ENCODE data around the gene COL18A1.
"Not testable (repeated sequence)": the region's sequence is repeated elsewhere in the genome, so short reads cannot be mapped to it uniquely, and the experiment has no call there.

The COL18A1 gene

DNA sequence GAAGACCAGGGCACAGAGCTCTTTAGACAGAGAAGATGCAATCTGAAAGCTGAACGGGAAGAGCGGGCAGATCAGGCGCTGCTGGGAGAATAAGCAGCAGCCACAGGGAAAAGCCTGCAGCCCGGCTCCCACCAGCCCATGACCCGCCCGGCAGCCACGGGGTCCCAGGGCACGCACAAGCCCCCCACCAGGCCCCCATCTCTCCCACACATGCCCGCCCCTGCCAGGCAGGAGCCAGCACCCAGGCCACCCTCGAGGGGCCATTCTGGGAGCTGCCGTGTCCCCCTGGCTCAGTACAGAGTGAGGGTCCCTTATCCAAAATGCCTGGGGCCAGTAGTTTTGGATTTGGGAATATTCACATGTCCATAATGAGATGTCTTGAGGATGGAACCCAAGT is 120.9 kb downstream of the COL18A1 start:
- no peak for TF ChIP-seq ZNF8 (CRISPR knock-in tag; IDR thresholded peaks at IDR 0.05)
- ATAC-seq: no peak

DNA sequence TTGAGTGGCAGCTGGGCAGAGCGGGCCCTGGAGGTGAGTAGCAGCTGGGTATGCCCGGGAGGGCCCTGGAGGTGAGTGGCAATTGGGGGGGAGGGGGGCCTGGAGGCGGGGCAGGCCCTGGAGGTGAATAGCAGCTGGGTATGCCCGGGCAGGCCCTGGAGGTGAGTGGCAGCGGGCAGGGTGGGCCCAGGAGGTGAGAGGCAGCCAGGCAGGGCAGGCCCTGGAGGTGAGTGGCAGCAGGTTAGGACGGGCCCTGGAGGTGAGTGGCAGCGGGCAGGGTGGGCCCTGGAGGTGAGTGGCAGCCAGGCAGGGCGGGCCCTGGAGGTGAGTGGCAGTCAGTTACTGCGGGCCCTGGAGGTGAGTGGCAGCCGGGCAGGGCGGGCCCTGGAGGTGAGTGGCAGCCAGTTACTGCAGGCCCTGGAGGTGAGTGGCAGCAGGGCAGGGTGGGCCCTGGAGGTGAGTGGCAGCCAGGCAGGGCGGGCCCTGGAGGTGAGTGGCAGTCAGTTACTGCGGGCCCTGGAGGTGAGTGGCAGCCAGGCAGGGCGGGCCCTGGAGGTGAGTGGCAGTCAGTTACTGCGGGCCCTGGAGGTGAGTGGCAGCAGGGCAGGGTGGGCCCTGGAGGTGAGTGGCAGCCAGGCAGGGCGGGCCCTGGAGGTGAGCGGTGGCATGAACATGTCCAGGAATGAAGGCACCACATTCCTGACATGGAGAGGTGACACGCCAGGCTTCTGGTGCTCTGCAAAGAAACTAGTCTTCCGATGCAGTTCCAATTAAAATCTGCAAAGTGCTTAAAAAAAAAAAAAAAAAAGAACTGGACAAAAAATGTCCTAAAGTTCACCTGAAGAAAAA is 122.4 kb downstream of the COL18A1 start:
- not testable (repeated sequence) for ATAC-seq

DNA sequence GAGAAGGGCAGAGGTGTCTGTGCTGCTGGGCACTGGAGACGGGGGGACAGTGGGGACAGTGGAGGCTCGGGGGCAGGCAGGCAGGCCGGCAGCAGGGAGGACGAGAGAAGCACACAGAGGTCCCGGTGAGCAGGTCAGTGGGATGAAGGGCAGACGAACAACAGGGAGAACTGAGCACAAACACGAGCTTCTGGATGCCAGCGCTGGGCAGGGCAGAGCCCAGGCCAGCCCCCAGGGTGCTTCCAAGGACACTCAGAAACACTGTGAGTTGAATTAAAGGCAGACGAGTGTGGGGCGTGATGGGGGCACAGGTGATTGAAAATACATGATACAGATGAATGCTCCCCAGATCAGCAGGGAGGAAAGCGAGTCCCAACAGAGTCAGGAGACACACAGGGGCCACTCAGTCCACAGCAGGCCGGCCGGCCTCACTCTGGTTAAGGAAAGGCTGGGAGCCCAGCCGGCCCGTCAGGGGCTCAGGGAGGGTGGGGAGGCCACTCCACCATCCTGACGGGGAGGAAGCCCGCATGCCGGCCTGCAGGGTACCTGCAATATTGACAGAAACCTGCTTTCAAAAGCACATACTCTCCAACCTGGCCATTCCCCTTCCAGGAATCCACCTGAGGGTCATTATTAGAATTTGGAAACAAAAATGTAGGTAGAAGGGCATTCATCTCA is 123.2 kb downstream of the COL18A1 start:
- no peak for TF ChIP-seq PPARA (CRISPR knock-in tag; IDR thresholded peaks at IDR 0.05; ENCODE audit: borderline replicate concordance)
- TF ChIP-seq ZFP30 (CRISPR knock-in tag; IDR thresholded peaks at IDR 0.05): no peak
- no peak for TF ChIP-seq ESRRG (CRISPR knock-in tag; IDR thresholded peaks at IDR 0.05)
- TF ChIP-seq SNAI2 (CRISPR knock-in tag; IDR thresholded peaks at IDR 0.05): no peak
- TF ChIP-seq OSR1 (CRISPR knock-in tag; IDR thresholded peaks at IDR 0.05): no peak
- TF ChIP-seq ZNF8 (CRISPR knock-in tag; IDR thresholded peaks at IDR 0.05): no peak
- TF ChIP-seq BACH2 (CRISPR knock-in tag; IDR thresholded peaks at IDR 0.05; ENCODE audit: borderline replicate concordance): no peak
- TF ChIP-seq CSDC2 (CRISPR knock-in tag; IDR thresholded peaks at IDR 0.05): no peak
- TF ChIP-seq, protein P1, sequence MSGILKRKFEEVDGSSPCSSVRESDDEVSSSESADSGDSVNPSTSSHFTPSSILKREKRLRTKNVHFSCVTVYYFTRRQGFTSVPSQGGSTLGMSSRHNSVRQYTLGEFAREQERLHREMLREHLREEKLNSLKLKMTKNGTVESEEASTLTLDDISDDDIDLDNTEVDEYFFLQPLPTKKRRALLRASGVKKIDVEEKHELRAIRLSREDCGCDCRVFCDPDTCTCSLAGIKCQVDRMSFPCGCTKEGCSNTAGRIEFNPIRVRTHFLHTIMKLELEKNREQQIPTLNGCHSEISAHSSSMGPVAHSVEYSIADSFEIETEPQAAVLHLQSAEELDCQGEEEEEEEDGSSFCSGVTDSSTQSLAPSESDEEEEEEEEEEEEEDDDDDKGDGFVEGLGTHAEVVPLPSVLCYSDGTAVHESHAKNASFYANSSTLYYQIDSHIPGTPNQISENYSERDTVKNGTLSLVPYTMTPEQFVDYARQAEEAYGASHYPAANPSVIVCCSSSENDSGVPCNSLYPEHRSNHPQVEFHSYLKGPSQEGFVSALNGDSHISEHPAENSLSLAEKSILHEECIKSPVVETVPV (CRISPR knock-in tag; IDR thresholded peaks at IDR 0.05): no peak
- TF ChIP-seq, protein P2, sequence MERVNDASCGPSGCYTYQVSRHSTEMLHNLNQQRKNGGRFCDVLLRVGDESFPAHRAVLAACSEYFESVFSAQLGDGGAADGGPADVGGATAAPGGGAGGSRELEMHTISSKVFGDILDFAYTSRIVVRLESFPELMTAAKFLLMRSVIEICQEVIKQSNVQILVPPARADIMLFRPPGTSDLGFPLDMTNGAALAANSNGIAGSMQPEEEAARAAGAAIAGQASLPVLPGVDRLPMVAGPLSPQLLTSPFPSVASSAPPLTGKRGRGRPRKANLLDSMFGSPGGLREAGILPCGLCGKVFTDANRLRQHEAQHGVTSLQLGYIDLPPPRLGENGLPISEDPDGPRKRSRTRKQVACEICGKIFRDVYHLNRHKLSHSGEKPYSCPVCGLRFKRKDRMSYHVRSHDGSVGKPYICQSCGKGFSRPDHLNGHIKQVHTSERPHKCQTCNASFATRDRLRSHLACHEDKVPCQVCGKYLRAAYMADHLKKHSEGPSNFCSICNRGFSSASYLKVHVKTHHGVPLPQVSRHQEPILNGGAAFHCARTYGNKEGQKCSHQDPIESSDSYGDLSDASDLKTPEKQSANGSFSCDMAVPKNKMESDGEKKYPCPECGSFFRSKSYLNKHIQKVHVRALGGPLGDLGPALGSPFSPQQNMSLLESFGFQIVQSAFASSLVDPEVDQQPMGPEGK (CRISPR knock-in tag; IDR thresholded peaks at IDR 0.05; ENCODE audit: borderline replicate concordance): no peak
- no peak for TF ChIP-seq ZC3H10 (CRISPR knock-in tag; IDR thresholded peaks at IDR 0.05)
- no peak for TF ChIP-seq GLIS3 (CRISPR knock-in tag; IDR thresholded peaks at IDR 0.05)
- TF ChIP-seq ARNTL (CRISPR knock-in tag; IDR thresholded peaks at IDR 0.05; ENCODE audit: borderline replicate concordance, low read depth): no peak
- no peak for TF ChIP-seq ZNF70 (CRISPR knock-in tag; IDR thresholded peaks at IDR 0.05)
- TF ChIP-seq, protein P3, sequence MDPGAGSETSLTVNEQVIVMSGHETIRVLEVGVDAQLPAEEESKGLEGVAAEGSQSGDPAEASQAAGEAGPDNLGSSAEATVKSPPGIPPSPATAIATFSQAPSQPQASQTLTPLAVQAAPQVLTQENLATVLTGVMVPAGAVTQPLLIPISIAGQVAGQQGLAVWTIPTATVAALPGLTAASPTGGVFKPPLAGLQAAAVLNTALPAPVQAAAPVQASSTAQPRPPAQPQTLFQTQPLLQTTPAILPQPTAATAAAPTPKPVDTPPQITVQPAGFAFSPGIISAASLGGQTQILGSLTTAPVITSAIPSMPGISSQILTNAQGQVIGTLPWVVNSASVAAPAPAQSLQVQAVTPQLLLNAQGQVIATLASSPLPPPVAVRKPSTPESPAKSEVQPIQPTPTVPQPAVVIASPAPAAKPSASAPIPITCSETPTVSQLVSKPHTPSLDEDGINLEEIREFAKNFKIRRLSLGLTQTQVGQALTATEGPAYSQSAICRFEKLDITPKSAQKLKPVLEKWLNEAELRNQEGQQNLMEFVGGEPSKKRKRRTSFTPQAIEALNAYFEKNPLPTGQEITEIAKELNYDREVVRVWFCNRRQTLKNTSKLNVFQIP (CRISPR knock-in tag; IDR thresholded peaks at IDR 0.05; ENCODE audit: borderline replicate concordance, low read depth): no peak
- ATAC-seq: no peak

DNA sequence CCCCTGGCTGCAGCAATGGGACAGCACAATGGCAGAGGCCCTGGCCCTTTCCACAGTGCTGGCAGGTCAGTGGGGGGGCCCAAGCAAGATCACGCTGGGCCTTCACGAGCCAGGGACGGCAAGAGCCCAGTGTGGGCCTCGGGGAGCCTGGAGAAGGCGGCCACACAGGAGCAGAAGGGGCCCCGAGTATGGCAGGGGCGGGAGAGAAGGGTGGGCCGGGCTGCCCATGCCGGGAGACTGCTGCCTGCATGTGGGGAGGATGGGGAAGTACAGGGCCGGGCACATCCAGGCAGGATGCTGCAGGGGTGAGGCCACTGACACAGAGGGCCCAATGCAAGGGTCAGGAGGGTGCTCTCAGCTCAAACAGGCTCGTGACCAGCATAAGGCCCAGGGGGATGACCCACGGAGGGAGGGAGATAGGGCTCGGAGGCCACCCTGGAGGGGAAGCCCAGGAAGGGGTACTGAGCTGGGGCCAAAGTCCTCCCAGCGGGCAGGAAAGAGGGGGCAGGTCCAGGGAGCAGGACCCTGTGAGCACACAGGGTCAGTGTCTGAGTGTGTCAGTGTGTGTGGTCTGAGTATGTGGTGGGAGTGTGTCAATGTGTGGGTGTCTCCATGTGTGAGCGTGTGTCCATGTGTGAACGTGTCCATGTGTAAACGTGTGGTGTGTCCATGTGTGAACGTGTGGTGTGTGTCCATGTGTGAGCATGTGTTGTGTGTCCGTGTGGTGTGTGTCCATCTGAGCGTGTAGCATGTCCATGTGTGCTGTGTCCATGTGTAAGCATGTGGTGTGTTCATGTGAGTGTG is 124.2 kb downstream of the COL18A1 start:
- TF ChIP-seq RARB (CRISPR knock-in tag; IDR thresholded peaks at IDR 0.05) (no peak), ZNF70 (CRISPR knock-in tag; IDR thresholded peaks at IDR 0.05) (no peak), GLIS3 (CRISPR knock-in tag; IDR thresholded peaks at IDR 0.05) (no peak), OSR1 (CRISPR knock-in tag; IDR thresholded peaks at IDR 0.05) (no peak), BACH2 (CRISPR knock-in tag; IDR thresholded peaks at IDR 0.05; ENCODE audit: borderline replicate concordance) (no peak), ZNF565 (CRISPR knock-in tag; conservative IDR thresholded peaks at IDR 0.05; ENCODE audit: low read depth) (no peak), SNAI2 (CRISPR knock-in tag; IDR thresholded peaks at IDR 0.05) (no peak), ZNF8 (CRISPR knock-in tag; IDR thresholded peaks at IDR 0.05) (no peak), TOX (CRISPR knock-in tag; IDR thresholded peaks at IDR 0.05; ENCODE audit: borderline replicate concordance) (no peak)
- TF ChIP-seq, protein P1 (CRISPR knock-in tag; IDR thresholded peaks at IDR 0.05): no peak
- TF ChIP-seq, protein P2 (CRISPR knock-in tag; IDR thresholded peaks at IDR 0.05; ENCODE audit: borderline replicate concordance): no peak
- TF ChIP-seq, protein P4, sequence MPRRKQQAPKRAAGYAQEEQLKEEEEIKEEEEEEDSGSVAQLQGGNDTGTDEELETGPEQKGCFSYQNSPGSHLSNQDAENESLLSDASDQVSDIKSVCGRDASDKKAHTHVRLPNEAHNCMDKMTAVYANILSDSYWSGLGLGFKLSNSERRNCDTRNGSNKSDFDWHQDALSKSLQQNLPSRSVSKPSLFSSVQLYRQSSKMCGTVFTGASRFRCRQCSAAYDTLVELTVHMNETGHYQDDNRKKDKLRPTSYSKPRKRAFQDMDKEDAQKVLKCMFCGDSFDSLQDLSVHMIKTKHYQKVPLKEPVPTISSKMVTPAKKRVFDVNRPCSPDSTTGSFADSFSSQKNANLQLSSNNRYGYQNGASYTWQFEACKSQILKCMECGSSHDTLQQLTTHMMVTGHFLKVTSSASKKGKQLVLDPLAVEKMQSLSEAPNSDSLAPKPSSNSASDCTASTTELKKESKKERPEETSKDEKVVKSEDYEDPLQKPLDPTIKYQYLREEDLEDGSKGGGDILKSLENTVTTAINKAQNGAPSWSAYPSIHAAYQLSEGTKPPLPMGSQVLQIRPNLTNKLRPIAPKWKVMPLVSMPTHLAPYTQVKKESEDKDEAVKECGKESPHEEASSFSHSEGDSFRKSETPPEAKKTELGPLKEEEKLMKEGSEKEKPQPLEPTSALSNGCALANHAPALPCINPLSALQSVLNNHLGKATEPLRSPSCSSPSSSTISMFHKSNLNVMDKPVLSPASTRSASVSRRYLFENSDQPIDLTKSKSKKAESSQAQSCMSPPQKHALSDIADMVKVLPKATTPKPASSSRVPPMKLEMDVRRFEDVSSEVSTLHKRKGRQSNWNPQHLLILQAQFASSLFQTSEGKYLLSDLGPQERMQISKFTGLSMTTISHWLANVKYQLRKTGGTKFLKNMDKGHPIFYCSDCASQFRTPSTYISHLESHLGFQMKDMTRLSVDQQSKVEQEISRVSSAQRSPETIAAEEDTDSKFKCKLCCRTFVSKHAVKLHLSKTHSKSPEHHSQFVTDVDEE (CRISPR knock-in tag; IDR thresholded peaks at IDR 0.05): no peak
- TF ChIP-seq, protein P5, sequence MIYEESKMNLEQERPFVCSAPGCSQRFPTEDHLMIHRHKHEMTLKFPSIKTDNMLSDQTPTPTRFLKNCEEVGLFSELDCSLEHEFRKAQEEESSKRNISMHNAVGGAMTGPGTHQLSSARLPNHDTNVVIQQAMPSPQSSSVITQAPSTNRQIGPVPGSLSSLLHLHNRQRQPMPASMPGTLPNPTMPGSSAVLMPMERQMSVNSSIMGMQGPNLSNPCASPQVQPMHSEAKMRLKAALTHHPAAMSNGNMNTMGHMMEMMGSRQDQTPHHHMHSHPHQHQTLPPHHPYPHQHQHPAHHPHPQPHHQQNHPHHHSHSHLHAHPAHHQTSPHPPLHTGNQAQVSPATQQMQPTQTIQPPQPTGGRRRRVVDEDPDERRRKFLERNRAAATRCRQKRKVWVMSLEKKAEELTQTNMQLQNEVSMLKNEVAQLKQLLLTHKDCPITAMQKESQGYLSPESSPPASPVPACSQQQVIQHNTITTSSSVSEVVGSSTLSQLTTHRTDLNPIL (CRISPR knock-in tag; IDR thresholded peaks at IDR 0.05; ENCODE audit: low read depth): no peak
- no peak for ATAC-seq
